ENCODE results near the gene CEL.
"Not testable (repeated sequence)": the region's sequence is repeated elsewhere in the genome, so short reads cannot be mapped to it uniquely, and the experiment has no call there.

CEL gene

GRCh38 chr9:133080161-133080560 is 18.4 kb downstream of the CEL start:
- DNase-seq (ENCODE audit: insufficient read length, low spot score) (no peak), FAIRE-seq (no peak)
- no peak for TF ChIP-seq POU2F2 (IDR thresholded peaks at IDR 0.05; ENCODE audit: low read depth, low read length)
- TF ChIP-seq TAF1 (IDR thresholded peaks at IDR 0.05; ENCODE audit: low read depth, low read length) = no peak
- TF ChIP-seq PAX5 (IDR thresholded peaks at IDR 0.05; ENCODE audit: insufficient read depth, low read length, severe bottlenecking) = no peak
- no peak for TF ChIP-seq POLR2A (IDR thresholded peaks at IDR 0.05; ENCODE audit: low read depth, low read length)
- no peak for TF ChIP-seq POLR2AphosphoS5 (IDR thresholded peaks at IDR 0.05; ENCODE audit: low read depth, low read length)
- TF ChIP-seq SPI1 (IDR thresholded peaks at IDR 0.05; ENCODE audit: low read depth, low read length) = no peak

GRCh38 chr9:133080786-133081779 is 19.3 kb downstream of the CEL start:
- not testable (repeated sequence) for DNase-seq (ENCODE audit: insufficient read length, low spot score)
- peak; percentile 69 for FAIRE-seq

GRCh38 chr9:133081957-133082644 is 20.3 kb downstream of the CEL start:
- not testable (repeated sequence) for DNase-seq (ENCODE audit: insufficient read length, low spot score)
- FAIRE-seq = peak; percentile 54

- FAIRE-seq; DNase-seq (ENCODE audit: insufficient read length, low spot score): not testable (repeated sequence)
These were observed 21.9 kb downstream of the CEL start for GRCh38 chr9:133083688-133084087.

- not testable (repeated sequence) for DNase-seq (ENCODE audit: insufficient read length, low spot score)
- FAIRE-seq = peak; percentile 31
These were observed 24.6 kb downstream of the CEL start for GRCh38 chr9:133086212-133086860.

GRCh38 chr9:133086894-133087293 is 25.1 kb downstream of the CEL start:
- TF ChIP-seq POLR2AphosphoS5 (IDR thresholded peaks at IDR 0.05; ENCODE audit: low read depth, low read length) (no peak), POU2F2 (IDR thresholded peaks at IDR 0.05; ENCODE audit: low read depth, low read length) (no peak), TAF1 (IDR thresholded peaks at IDR 0.05; ENCODE audit: low read depth, low read length) (no peak), POLR2A (IDR thresholded peaks at IDR 0.05; ENCODE audit: low read depth, low read length) (no peak), PAX5 (IDR thresholded peaks at IDR 0.05; ENCODE audit: insufficient read depth, low read length, severe bottlenecking) (no peak), SPI1 (IDR thresholded peaks at IDR 0.05; ENCODE audit: low read depth, low read length) (no peak)
- no peak for DNase-seq (ENCODE audit: insufficient read length, low spot score)
- FAIRE-seq = no peak

GRCh38 chr9:133087429-133088145 is 25.8 kb downstream of the CEL start:
- TF ChIP-seq POLR2AphosphoS5 (IDR thresholded peaks at IDR 0.05; ENCODE audit: low read depth, low read length) = no peak
- no peak for TF ChIP-seq SPI1 (IDR thresholded peaks at IDR 0.05; ENCODE audit: low read depth, low read length)
- DNase-seq (ENCODE audit: insufficient read length, low spot score) (no peak), FAIRE-seq (no peak)

GRCh38 chr9:133088146-133088750 is 26.5 kb downstream of the CEL start:
- FAIRE-seq = no peak

GRCh38 chr9:133088756-133089155 is 27.0 kb downstream of the CEL start:
- no peak for TF ChIP-seq POLR2AphosphoS5 (IDR thresholded peaks at IDR 0.05; ENCODE audit: low read depth, low read length)
- no peak for TF ChIP-seq TAF1 (IDR thresholded peaks at IDR 0.05; ENCODE audit: low read depth, low read length)
- TF ChIP-seq POU2F2 (IDR thresholded peaks at IDR 0.05; ENCODE audit: low read depth, low read length) = no peak
- no peak for TF ChIP-seq SPI1 (IDR thresholded peaks at IDR 0.05; ENCODE audit: low read depth, low read length)
- no peak for TF ChIP-seq PAX5 (IDR thresholded peaks at IDR 0.05; ENCODE audit: insufficient read depth, low read length, severe bottlenecking)
- no peak for TF ChIP-seq POLR2A (IDR thresholded peaks at IDR 0.05; ENCODE audit: low read depth, low read length)

More at GRCh38 chr9:133088146-133088750, 26.5 kb downstream of the CEL start:
- no peak for DNase-seq (ENCODE audit: insufficient read length, low spot score)
- TF ChIP-seq PAX5 (IDR thresholded peaks at IDR 0.05; ENCODE audit: insufficient read depth, low read length, severe bottlenecking) (no peak), TAF1 (IDR thresholded peaks at IDR 0.05; ENCODE audit: low read depth, low read length) (no peak), POU2F2 (IDR thresholded peaks at IDR 0.05; ENCODE audit: low read depth, low read length) (no peak), POLR2AphosphoS5 (IDR thresholded peaks at IDR 0.05; ENCODE audit: low read depth, low read length) (no peak), POLR2A (IDR thresholded peaks at IDR 0.05; ENCODE audit: low read depth, low read length) (no peak), SPI1 (IDR thresholded peaks at IDR 0.05; ENCODE audit: low read depth, low read length) (no peak)

GRCh38 chr9:133089271-133089671 is 27.5 kb downstream of the CEL start:
- TF ChIP-seq TAF1 (IDR thresholded peaks at IDR 0.05; ENCODE audit: low read depth, low read length) (no peak), POLR2AphosphoS5 (IDR thresholded peaks at IDR 0.05; ENCODE audit: low read depth, low read length) (no peak), PAX5 (IDR thresholded peaks at IDR 0.05; ENCODE audit: insufficient read depth, low read length, severe bottlenecking) (no peak), SPI1 (IDR thresholded peaks at IDR 0.05; ENCODE audit: low read depth, low read length) (no peak), POLR2A (IDR thresholded peaks at IDR 0.05; ENCODE audit: low read depth, low read length) (no peak), POU2F2 (IDR thresholded peaks at IDR 0.05; ENCODE audit: low read depth, low read length) (no peak)
- DNase-seq (ENCODE audit: insufficient read length, low spot score) (no peak), FAIRE-seq (no peak)

More at GRCh38 chr9:133088756-133089155, 27.0 kb downstream of the CEL start:
- DNase-seq (ENCODE audit: insufficient read length, low spot score) (no peak), FAIRE-seq (no peak)

Measured in GM12891 (cell line).